Urothelium cell line (cell line): ENCODE measurements around the gene RNLS.
A peak's percentile ranks its signal among the peaks of the same experiment; 100 is the strongest.
"Not testable (repeated sequence)": the region's sequence is repeated elsewhere in the genome, so short reads cannot be mapped to it uniquely, and the experiment has no call there.

Source experiments
- DNase-seq: peaks from one replicate; pipeline ENCODE4 v3.0.0; 2011; ENCODE audit warnings: low spot score, mixed read lengths
- FAIRE-seq: peaks from 2 replicates; lab custom pipeline; 2011; peaks lifted over from hg19 to GRCh38; lab: Jason Lieb, UNC

RNLS gene

DNA sequence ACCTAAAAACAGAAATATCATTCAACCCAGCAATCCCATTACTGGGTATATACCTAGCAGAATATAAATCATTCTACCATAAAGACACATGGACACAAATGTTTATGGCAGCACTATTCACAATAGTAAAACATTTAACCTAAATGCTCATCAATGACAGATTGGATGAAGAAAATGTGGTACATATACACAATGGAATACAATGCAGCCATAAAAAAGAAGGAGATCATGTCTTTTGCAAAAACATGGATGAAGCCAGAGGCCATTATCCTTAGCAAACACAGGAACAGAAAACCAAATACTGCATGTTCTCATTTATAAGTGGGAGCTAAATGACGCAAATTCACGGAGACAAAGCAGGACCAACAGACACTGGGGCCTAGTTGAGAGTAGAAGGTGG lies 96.3 kb downstream of the RNLS start:
- DNase-seq, FAIRE-seq: not testable (repeated sequence)

DNA sequence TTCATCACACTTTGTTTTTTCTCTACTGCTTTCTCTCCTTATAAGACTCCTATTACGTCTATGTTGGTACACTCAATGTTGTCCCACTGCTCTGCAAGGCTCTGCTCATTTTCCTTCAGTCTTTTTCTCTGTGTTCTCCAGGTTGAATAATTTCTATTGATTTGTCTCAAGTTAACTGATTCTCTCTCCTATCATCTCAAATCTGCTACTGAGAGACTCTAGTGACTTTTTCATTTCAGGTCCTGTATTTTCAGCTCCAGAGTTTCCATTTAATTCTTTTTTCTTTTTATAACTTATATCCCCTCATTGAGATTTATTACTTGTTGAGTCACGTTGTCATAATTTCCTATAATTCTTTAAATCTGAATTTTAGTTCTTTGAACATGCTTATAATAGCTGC lies 100.9 kb downstream of the RNLS start:
- no peak for FAIRE-seq
- DNase-seq = no peak

DNA sequence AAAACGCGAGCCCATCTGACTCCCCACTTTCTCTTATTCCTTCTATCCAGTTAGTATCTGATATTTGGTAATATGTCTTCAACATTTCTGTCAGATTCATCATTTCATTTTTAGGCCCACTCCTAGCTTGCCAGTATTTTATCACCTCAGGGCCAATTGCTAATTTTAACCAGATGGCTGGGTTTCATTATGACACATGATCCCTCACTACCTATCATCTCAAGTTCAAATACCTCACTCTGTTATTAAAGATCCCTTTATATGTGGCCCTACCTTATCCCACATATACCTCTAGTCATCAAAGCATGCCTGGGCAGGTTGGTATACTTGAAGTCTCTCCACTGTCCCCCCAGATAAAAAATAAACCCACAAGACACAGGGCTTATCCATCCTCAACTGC lies 104.9 kb downstream of the RNLS start:
- FAIRE-seq (no peak), DNase-seq (no peak)

DNA sequence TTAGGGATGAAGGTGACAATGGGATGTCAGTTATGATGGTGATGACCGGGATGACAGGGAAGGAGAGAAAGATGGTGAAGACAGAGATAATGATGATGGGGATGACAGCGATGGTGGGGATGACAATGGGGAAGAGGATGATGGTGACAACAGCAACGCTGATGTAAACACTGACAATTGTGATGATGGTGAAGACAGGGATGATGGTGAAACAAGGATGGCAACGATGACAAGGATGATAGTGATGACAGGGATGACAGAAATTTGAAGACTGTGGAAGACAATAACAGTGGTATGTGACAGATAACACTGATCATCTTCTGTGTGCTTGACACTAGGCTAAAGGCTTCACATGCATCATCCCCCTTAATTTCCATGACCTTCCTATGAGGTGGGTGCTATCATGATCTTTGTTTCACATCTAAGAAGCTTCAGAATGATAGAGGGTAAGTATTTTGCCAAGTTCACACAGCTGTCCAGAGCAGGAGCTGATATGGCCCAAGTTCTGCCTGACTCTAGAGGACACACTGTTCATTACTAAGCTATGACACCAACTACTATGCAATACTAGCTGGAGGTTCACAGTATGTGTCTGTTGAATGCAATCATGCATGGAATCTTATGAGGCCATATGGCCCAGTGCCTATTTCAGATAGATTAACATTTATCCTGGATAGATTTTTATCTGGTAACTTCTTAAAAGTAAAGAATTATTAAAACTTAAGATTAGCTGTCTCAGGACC lies 105.6 kb downstream of the RNLS start:
- FAIRE-seq (peak; percentile 81), DNase-seq (no peak)

DNA sequence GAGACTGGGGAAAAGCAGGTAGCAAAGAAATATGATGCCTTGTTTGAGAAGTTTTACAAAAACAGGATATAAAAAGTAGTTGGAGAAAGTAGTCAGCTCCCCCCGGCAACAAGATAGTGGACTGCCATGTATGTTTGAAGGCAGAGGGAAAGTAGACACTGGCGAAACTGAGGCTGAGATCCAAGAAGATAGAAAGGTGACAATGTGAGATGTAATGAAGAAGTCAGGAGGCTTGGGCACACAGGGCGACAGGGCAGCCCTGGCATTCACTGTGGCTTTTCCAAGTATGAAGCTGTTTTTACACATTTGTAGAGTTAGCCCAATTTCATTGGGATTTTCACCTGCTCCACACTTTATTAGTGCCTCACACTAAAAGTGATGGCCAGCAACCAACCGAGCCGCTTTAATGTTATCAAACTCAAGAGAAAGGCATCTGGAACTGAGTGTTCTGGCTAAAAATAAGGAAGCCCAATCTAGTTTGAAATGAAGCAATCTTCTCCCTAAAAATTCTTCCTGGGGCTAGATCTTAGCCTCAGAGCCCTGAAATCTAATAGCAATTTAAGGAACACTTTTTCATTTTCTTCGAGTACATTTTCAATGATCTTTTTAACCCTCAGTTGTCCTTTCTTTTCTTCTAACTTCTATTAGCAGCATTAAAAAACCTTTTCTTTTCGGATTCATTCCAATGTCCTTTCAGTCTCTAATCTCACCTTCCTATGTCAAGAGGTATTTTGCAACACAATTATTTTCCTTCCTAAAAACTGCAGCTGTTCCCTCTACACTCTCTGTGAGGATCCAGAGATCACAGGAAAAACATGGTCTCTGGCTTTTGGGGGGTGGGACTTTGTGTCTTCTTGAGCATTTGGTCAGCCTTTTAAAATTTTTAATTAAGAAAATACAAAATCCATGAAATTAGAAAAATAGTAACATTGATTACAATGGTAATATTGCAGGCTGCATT lies 108.0 kb downstream of the RNLS start:
- FAIRE-seq = no peak
- no peak for DNase-seq

DNA sequence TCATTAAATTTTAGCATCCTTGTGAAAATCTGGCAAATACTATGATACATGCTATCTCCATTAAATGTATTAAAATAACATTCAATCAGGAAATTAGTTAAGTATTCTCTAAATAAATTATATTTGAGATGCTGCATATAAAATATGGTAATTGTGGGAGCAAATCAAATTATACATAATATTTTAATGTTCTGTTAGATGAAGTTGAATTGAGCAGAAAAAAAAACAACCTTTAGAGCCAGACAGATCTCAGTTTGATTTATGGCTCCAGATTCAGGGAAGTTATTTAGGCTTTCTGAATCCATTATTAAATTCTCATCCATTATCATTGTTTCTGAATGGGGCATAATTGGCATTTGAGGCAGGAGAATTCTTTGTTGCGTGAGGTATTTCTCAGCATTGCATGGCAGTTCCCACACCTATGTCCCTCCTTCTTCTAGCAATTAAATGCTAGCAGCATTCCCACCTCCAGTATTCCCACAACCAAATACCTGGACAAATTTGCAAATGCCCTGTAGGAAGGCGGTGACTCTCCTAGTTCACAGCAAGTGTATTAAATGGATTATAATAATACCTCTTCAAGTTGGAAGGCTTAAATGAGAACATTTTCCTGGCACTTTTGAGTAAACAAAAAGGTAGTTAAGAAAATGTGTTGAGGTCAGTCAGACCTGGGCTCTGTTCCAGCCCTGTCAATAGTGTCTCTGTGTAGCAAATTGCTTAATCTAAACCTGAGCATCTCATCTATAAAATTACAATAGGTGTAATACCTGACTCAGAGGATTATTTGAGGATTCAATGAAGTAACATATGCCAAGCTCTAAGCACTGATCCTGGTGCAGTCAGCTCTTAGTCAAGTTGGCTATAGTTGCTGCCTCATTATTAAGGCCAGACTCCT lies 108.9 kb downstream of the RNLS start:
- FAIRE-seq = peak; percentile 27
- DNase-seq = no peak

DNA sequence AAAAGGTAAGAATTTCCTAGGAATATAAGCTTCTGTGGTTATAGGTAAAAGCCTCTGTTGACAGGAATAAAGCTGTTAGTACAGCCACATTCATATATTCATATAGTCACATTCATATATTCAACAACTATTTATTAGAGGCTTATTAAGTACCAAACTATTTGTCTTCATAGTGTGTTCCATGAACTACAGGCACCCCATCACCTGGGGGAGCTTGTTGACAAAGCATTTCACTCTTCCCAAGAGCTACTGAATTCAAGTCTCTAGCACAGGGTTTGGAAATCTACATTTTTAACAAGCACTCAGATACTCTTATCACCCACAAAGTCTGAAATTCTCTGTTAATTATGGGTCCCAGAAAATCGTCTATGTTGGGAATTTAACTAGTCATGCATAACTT lies 110.6 kb downstream of the RNLS start:
- FAIRE-seq (no peak), DNase-seq (no peak)

DNA sequence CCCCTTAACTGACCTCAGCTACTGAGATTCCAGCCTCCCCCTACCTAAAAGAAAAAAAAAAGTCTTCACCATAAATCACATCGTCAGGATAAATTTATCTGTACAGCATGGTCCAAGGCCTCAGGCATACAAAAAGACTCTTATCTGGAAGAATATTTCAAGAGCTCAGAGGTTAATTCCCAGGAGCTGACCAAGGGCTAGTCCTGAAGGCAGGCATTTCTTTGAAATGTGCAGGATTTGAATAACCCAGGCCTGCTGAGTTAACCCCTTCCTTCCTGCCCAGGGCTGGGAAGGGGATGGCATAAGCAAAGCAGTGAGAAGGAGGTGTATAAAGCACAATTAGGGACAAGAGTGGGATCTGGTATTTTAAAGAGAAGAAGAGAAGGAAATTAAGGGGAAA lies 111.2 kb downstream of the RNLS start:
- DNase-seq (no peak), FAIRE-seq (no peak)

DNA sequence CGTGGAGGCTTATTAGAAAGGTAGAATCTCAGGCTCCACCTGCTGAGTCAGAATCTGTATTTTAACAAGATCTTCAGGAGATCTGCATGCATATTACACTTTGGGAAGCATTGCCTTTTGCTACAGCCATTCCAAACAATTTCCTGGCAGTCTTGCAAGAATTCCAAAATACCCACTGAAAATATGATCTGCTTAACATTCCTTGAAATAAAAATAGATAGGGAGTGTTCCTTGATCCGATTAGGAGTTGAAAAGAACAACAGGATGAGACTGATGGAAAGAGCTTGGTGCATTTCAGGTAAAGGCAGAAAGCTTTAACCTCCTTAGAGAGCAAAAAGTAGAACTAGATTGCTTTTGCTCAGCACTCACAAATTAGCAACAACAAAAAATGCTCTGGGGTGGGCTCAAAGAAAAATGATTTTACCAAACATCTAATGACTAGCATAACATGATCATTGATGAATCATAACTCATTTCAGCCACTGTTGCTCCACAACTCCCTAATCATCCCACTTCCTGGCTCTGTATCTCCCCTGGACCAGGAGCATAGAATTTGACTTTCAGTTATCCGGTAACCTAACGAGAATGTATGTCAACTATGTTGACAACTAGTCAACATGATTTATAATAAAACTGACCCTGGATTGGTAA lies 115.2 kb downstream of the RNLS start:
- no peak for DNase-seq
- FAIRE-seq = no peak

DNA sequence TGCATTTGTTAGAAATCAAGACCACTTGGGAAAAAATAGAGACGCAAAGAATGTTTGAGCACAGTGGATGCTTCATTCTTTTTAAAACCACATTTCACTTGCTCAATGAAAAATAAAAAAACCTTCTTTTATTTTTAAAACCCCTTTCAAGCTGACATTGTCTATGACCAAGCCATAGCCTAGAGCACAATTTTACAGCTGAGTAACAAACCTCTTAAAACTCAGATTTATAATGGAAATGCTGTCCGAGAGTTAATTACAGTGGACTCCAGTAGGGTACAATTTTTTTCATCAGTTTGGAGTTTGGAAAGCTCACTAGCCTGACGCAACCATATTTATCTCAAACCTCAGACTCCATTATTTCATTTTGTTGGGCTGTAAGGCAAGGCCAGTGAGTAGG lies 116.3 kb downstream of the RNLS start:
- no peak for FAIRE-seq

DNA sequence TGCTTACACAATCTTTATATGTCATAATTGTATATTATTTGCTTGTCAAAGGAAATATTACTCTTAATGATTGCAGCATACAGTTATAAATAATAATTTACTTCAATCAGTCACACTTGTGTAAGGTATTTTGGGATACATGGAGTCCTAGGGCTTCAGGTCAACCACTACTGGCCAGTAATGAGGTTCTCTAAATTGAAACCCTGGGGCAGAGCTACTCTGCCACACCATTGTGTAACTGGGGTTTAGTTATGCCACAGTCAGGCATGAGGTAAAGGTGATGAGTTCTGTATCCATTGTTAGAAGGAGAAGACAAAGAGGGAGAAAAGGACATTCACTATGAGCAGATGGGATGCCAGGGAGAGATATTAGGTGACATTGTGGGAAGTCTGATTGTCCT lies 117.4 kb downstream of the RNLS start:
- DNase-seq = no peak
- no peak for FAIRE-seq

More for the DNA sequence above, 116.3 kb downstream of the RNLS start:
- no peak for DNase-seq

DNA sequence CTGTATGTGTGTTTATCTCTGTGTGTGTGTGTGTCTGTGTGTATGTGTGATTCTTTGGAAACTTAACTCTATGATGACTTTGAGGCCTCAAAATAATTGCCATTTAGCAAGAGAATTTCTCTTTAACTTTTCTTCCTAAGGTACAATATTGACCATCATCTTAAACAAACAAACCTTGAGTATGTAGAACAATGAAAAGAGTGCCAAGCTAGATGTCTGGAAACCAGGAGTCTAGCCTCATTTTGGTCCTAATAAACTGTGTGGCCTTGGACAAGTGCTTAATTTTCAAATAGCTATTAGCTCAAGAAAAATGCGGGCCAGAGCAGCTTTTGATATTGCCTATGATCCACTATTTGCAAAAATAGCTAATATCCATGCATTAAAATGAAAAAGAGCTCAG lies 119.3 kb downstream of the RNLS start:
- no peak for FAIRE-seq
- DNase-seq = no peak

DNA sequence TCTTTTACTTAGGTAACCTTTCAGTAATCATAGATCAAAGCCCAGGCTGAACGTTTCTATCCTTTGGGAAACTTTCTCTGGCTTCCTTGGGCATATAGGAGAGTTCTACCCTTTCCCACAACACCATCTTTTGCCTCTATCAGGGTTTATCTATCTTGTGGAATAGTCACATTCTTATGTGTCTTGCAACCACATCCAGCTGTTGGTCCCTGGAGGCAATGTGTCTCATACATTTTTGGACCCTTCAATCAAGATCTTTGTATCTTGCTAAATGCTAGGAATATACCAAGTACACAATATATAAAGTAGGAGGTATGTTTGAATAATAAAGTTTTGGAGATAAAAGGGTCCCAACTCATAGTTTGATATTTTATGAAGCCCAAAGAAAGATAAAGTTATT lies 121.7 kb downstream of the RNLS start:
- FAIRE-seq (no peak), DNase-seq (no peak)

DNA sequence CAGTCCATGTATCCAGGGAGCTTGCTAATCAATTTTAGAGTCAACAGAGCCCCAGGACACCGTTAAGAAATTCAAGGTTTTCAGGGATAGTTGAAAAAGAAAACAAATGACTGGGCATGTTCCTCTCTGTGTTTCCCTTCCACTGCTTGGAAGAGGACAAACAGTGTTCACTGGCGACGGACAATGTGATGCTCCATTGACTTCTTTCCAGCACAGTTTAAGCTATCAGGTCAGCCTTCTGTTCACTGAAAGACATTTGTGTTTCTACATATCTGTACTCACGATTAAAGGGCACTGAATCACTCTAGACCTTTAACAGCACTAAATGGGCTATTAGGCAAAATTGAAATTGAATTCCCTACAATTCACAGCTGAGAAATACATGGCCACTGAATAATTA lies 123.6 kb downstream of the RNLS start:
- DNase-seq (no peak), FAIRE-seq (no peak)

DNA sequence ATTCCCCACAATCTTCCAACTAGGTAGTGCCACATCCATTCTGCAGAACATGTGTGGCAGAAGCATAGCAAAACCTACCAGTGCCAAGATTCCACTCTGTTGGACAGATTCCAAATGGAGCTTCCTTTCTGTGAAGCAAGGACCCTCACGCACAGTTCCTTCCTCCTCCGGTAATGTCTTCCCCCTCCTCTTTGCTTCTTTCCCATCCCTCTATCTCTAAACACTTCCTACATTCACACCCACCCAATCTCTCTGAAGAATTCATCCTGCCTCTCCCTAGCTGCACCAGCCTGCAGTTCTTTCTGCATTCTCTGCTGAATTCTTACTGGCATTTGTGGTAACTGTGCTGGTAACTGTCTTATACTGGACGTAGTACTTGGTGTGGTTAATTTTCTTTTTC lies 124.9 kb downstream of the RNLS start:
- DNase-seq (no peak), FAIRE-seq (no peak)

DNA sequence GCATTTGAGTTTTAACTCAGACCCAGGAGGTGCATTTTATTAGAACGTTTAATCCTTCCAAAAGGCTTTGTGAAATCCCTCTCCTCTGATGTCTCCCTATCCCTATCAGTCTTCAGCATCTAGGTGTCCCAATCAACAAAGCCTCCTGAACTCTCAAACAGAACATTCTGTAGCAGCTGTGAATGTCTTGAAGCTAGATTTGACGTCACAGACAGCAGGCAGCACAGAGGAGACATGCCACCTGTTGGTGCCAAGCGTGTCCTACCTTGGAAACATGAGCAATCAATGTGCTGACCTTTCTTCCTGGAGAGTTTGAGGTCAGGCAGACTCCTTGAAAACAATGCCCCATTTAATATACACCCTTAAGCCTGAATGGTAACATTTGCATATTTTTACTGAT lies 125.5 kb downstream of the RNLS start:
- no peak for FAIRE-seq
- no peak for DNase-seq

DNA sequence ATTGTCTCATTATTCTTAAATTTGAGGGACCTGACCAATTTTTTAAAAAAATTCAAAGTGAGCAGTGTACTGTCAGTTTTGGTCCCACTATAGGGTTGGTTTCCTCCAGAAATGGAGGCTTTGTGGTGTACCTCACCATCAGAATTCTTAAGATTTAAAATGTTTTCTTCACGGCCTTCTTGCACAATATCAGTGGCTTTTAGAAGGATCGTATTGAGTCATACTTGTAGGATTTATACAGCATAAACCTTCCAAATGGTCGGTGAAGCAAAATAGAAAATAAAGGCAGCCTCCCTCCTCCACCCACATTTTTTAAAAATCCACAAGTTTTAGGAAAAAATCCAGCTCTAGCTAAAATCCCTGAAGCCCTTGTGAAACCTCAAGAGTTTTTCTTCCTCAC lies 126.4 kb downstream of the RNLS start:
- no peak for FAIRE-seq

DNA sequence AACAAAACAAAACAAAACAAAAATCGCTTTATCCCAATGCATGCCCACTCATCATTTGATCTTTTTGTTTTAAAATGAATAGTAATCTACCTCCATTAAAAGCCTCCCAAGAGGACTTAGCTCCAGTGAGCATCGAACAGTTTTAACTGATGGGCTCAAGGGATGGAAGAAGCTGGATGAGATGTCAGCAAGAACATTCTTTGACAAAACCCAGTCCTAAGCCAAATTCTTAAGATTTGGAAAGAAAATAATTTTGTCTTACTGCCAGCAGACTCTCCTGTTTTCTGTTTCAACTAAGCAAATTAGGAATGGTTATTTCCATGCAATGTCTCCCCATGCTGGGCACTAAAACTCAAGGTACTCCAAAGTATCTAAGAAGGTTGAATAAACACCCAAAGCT lies 127.3 kb downstream of the RNLS start:
- DNase-seq (no peak), FAIRE-seq (no peak)

More for the DNA sequence above, 126.4 kb downstream of the RNLS start:
- no peak for DNase-seq

DNA sequence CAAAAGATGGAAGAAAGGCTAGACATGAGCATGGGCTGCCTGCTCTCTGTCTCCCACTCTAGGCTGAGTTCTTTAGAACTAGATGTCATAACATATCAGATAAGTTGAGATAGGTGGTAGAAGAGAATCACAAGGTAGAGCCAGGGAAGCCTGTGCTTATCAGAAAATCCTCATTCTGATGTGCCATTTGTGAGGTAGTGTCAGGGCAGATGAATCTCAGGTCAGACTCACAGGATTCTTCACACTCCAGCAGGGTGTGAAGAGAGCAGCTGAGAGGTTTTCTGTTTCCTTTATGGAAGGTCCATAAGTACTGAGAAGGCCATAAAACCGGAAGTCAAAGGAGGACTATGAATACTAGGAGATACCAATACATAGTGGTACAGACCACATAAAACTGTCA lies 132.9 kb downstream of the RNLS start:
- DNase-seq = no peak
- no peak for FAIRE-seq

DNA sequence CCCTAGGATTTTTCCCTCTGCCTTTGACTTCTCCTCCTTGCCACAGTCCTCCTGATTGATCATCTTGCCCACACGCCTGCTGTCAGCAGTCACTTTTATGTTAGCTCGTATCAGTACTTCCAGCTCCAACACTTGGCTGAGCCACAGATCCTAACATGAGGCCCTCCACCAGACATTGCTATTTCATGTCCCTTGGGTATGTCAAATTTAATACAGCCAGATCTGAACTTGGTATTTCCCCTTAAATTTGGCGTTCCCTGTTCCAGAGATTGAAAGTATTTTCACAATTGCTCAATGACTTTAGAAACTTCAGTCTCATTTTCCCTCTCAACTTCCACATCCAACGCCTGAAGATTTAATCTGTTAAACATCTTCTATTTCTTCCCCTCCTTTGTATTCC lies 140.4 kb downstream of the RNLS start:
- DNase-seq = no peak
- FAIRE-seq = no peak

DNA sequence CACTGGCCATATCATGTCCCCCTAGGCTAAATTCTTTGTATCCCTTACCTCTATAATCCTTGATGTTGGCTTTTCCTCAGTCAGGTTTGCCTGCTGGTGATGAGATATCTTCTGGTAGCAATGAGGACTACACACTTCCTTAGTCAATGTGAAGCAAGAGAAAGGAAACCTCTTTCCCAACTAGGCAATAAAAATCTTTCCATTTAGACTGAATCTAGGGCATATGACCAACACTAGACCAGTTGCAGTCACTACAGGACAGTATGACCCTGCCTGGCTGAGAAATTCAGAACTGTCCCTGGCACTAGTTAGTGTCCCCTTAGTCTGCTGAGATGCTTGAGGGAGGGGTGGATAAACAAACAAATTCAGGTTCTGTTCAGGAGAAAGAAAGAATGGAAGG lies 142.6 kb downstream of the RNLS start:
- FAIRE-seq (no peak), DNase-seq (no peak)
